Activated T-helper 2 cell treated with anti-CD3 and anti-CD28 coated beads, Interferon-gamma antibody, Interleukin-2, Interleukin-4, amounts not matched to agents 10 μg/mL and 5 μg/mL and 100 μg/mL, durations not matched to agents 14 hours and 24 hours and 36 hours (primary cell): Measurements from ENCODE around the gene BCAS3. TPM values are rescaled to one million over a fixed set of nuclear protein-coding genes. Genes with fewer than 3 reads are reported as not detected.
"Not testable (repeated sequence)": the region's sequence is repeated elsewhere in the genome, so short reads cannot be mapped to it uniquely, and the experiment has no call there.

Source experiments
- DNase-seq: peaks from one replicate; pipeline ENCODE4 v3.0.0; 2021; ENCODE audit warnings: low spot score
- H3K27ac Mint-ChIP-seq: one replicate; pipeline ENCODE4 v1.8.0; 2021; ENCODE audit warnings: mixed read lengths
- H3K27me3 Mint-ChIP-seq: one replicate; pipeline ENCODE4 v1.8.0; 2021; ENCODE audit warnings: low read depth, mixed read lengths
- H3K36me3 Mint-ChIP-seq: one replicate; pipeline ENCODE4 v1.8.0; 2021; ENCODE audit warnings: low read depth, mixed read lengths
- H3K4me1 Mint-ChIP-seq: one replicate; pipeline ENCODE4 v1.8.0; 2021; ENCODE audit warnings: low read depth, mixed read lengths
- H3K4me3 Mint-ChIP-seq: one replicate; pipeline ENCODE4 v1.8.0; 2021; ENCODE audit warnings: low read depth, mild to moderate bottlenecking, moderate library complexity, mixed read lengths
- H3K9me3 Mint-ChIP-seq: one replicate; pipeline ENCODE4 v1.8.0; 2021; ENCODE audit warnings: mixed read lengths
- intact Hi-C: fragments of 100-400 bp; cut with micrococcal nuclease; formaldehyde crosslinking; loops from one replicate; pipeline ENCODE4 v1.15.1; 2023
- total RNA-seq: library from RNA; stranded (reverse); gene quantifications from 2 replicates; pipeline ENCODE4 v1.2.3, GENCODE V29; 2022

Gene BCAS3
- total RNA-seq, 1 donor from 2014 or later, result 10.7 TPM

DNA sequence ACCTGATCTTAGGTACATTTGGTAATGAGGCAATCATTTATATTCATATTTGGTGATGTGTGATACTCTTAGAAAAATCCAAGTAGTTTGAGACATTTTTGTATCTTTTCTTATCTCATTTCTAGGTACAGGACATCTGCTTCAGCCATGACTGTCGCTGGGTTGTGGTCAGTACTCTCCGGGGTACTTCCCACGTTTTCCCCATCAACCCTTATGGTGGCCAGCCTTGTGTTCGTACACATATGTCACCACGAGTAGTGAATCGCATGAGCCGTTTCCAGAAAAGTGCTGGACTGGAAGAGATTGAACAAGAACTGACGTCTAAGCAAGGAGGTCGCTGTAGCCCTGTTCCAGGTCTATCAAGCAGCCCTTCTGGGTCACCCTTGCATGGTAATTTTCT is 312.2 kb downstream of the BCAS3 start:
- Mint-ChIP-seq H3K27me3 (peaks cover 17% of the 10 kb centered on the region), H3K27ac (no peak overlapping the region), H3K4me3 (no peak overlapping the region), H3K4me1 (no peaks in the 10 kb centered on the region), H3K9me3 (no peaks in the 10 kb centered on the region), H3K36me3 (no peaks in the 10 kb centered on the region)
- intact Hi-C loops, result no loop called here
- DNase-seq, result no peak

- intact Hi-C loops, result no loop called here
- Mint-ChIP-seq H3K4me3 (no peak overlapping the region), H3K36me3 (no peaks in the 10 kb centered on the region), H3K27me3 (peaks cover 11% of the 10 kb centered on the region), H3K27ac (no peak overlapping the region), H3K9me3 (no peaks in the 10 kb centered on the region), H3K4me1 (no peaks in the 10 kb centered on the region)
- no peak for DNase-seq
Observed at GRCh38 chr17:60993497-60993896, 315.8 kb downstream of the BCAS3 start.

DNA sequence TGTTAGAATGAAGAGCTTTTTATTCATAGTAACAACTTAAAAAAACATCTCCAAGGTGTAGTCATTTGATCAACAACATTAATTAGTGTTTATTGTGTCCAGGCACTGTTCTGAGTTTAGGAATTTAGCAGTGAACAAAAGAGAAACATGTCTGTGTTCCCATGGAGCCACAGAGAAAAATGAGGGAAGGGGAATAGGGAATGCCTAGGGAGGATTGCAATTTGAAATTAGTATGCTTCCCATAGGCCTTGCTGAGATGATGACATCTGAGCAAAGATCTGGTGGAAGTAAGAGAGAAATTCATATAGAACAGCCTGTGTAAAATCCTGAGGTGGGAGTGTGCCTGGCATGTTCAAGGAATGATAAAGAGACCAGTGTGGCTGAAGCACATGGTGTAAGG is 318.0 kb downstream of the BCAS3 start:
- intact Hi-C loops, result no loop called here
- no peaks in the 10 kb centered on the region for H3K36me3 Mint-ChIP-seq
- no peaks in the 10 kb centered on the region for H3K4me1 Mint-ChIP-seq
- no peak for DNase-seq
- no peaks in the 10 kb centered on the region for H3K9me3 Mint-ChIP-seq
- peaks cover 16% of the 10 kb centered on the region for H3K27me3 Mint-ChIP-seq
- H3K27ac Mint-ChIP-seq, result no peak overlapping the region
- no peak overlapping the region for H3K4me3 Mint-ChIP-seq

DNA sequence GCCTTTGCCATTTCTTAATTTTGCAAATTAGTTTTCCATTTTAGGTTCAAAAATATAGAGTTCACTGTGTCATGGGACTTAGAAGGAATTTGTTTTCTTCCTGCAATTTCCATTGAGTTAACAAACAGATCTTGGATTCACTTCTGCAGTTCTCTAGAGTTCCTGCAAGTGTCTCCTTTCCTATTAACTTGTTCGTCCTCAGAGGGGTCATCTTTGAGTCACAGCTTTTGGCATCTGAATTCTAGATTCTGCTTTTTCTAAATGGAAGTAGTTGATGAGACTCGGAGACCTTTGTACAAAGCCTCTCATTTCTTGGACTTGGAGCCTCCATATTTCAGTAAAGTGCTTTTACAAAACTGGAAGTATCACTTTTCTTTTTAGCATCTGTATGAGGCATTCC is 323.3 kb downstream of the BCAS3 start:
- Mint-ChIP-seq H3K4me1 (no peaks in the 10 kb centered on the region), H3K27me3 (peaks cover 11% of the 10 kb centered on the region), H3K9me3 (peaks cover 3% of the 10 kb centered on the region), H3K4me3 (no peak overlapping the region), H3K27ac (no peak overlapping the region), H3K36me3 (no peaks in the 10 kb centered on the region)
- no peak for DNase-seq
- intact Hi-C loops, result loop anchor here (10.0 kb wide), 1 partner anchor 354 kb away; no protein-coding TSS in a partner anchor

- H3K4me3 Mint-ChIP-seq, result no peak overlapping the region
- intact Hi-C loops, result loop anchor here (2.0 to 10.0 kb wide), 2 partner anchors 352 to 388 kb away; no protein-coding TSS in a partner anchor
- DNase-seq, result no peak
- H3K27me3 Mint-ChIP-seq, result peaks cover 11% of the 10 kb centered on the region
- H3K9me3 Mint-ChIP-seq, result peaks cover 3% of the 10 kb centered on the region
- no peak overlapping the region for H3K27ac Mint-ChIP-seq
- no peaks in the 10 kb centered on the region for H3K4me1 Mint-ChIP-seq
- H3K36me3 Mint-ChIP-seq, result no peaks in the 10 kb centered on the region
Observed at GRCh38 chr17:61002316-61002736, 324.7 kb downstream of the BCAS3 start.

DNA sequence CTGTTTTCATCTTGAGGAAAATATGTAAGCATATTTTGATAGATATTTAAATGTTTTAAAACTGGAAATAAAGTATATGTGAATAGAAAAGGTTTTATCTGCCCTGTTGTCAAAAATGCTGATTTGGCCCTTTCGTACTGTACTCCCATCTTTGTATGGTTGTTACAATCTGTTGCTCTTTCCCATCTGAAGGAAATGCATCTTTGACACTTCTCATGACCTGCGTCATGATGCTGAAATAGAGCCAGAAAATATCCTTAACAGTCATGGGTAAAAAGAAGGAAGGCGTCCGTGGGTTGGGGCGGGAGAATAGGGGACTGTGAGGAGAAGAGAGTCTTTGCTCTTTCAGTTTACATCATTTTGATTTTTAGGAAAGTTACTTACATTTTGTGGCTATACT is 327.7 kb downstream of the BCAS3 start:
- Mint-ChIP-seq H3K27ac (no peak overlapping the region), H3K9me3 (peaks cover 3% of the 10 kb centered on the region), H3K36me3 (no peaks in the 10 kb centered on the region), H3K4me1 (no peaks in the 10 kb centered on the region), H3K27me3 (no peaks in the 10 kb centered on the region), H3K4me3 (no peak overlapping the region)
- intact Hi-C loops, result loop anchor here (10.0 kb wide), 1 partner anchor 349 kb away; no protein-coding TSS in a partner anchor
- no peak for DNase-seq

DNA sequence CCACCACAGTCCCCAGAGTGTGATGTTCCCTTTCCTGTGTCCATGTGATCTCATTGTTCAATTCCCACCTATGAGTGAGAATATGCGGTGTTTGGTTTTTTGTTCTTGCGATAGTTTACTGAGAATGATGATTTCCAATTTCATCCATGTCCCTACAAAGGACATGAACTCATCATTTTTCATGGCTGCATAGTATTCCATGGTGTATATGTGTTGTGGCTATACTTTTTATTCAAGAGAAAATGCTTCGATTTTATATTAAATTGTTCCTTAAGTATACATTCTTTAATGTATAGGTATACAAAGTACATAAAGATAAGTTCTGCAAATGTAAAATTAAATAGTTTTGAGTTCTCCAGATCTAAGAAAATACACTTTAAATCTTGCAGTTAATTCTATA is 328.3 kb downstream of the BCAS3 start:
- not testable (repeated sequence) for H3K27ac Mint-ChIP-seq, H3K4me3 Mint-ChIP-seq, H3K27me3 Mint-ChIP-seq, H3K9me3 Mint-ChIP-seq, H3K4me1 Mint-ChIP-seq, H3K36me3 Mint-ChIP-seq, DNase-seq
- intact Hi-C loops, result loop anchor here (10.0 kb wide), 1 partner anchor 349 kb away; no protein-coding TSS in a partner anchor

GRCh38 chr17:61007980-61008379 is 330.3 kb downstream of the BCAS3 start:
- Mint-ChIP-seq H3K27ac (no peak overlapping the region), H3K9me3 (peaks cover 3% of the 10 kb centered on the region), H3K27me3 (no peaks in the 10 kb centered on the region), H3K36me3 (no peaks in the 10 kb centered on the region), H3K4me1 (peaks cover 7% of the 10 kb centered on the region), H3K4me3 (no peak overlapping the region)
- intact Hi-C loops, result loop anchor here (10.0 kb wide), 1 partner anchor 347 kb away; no protein-coding TSS in a partner anchor
- DNase-seq, result no peak

GRCh38 chr17:61009663-61010062 is 332.0 kb downstream of the BCAS3 start:
- Mint-ChIP-seq H3K4me1 (peaks cover 7% of the 10 kb centered on the region), H3K9me3 (peaks cover 3% of the 10 kb centered on the region), H3K27ac (no peak overlapping the region), H3K27me3 (no peaks in the 10 kb centered on the region), H3K36me3 (no peaks in the 10 kb centered on the region), H3K4me3 (no peak overlapping the region)
- intact Hi-C loops, result loop anchor here (10.0 kb wide), 2 partner anchors 135 to 345 kb away; no protein-coding TSS in a partner anchor
- no peak for DNase-seq

- H3K36me3 Mint-ChIP-seq, result no peaks in the 10 kb centered on the region
- H3K4me1 Mint-ChIP-seq, result peaks cover 7% of the 10 kb centered on the region
- H3K9me3 Mint-ChIP-seq, result no peaks in the 10 kb centered on the region
- H3K27ac Mint-ChIP-seq, result no peak overlapping the region
- H3K4me3 Mint-ChIP-seq, result no peak overlapping the region
- H3K27me3 Mint-ChIP-seq, result no peaks in the 10 kb centered on the region
- no peak for DNase-seq
- intact Hi-C loops, result loop anchor here (10.0 kb wide), 1 partner anchor 134 kb away; no protein-coding TSS in a partner anchor
Observed at GRCh38 chr17:61010661-61011170, 333.1 kb downstream of the BCAS3 start.

DNA sequence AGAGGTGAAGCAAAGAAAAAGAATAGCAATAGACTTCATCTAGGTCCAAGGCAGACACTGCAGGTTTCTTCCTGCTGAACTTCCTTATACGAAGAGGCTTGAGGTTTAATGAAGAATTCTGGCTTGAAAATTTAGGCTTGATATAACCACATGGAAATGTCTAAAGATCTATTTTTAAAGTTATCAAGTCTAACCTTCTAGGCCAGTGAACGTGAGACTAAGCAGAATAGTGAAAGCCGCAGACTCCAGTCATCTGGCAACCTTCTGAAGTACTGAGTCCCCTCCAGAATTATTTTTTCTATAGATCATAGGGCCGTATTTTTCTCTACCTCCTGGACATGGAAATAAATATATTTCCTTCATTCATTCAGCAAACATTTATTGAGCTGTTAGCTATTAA is 333.6 kb downstream of the BCAS3 start:
- peaks cover 7% of the 10 kb centered on the region for H3K4me1 Mint-ChIP-seq
- no peak overlapping the region for H3K4me3 Mint-ChIP-seq
- no peak overlapping the region for H3K27ac Mint-ChIP-seq
- intact Hi-C loops, result loop anchor here (10.0 kb wide), 1 partner anchor 134 kb away; no protein-coding TSS in a partner anchor
- no peak for DNase-seq
- no peaks in the 10 kb centered on the region for H3K27me3 Mint-ChIP-seq
- no peaks in the 10 kb centered on the region for H3K36me3 Mint-ChIP-seq
- no peaks in the 10 kb centered on the region for H3K9me3 Mint-ChIP-seq

DNA sequence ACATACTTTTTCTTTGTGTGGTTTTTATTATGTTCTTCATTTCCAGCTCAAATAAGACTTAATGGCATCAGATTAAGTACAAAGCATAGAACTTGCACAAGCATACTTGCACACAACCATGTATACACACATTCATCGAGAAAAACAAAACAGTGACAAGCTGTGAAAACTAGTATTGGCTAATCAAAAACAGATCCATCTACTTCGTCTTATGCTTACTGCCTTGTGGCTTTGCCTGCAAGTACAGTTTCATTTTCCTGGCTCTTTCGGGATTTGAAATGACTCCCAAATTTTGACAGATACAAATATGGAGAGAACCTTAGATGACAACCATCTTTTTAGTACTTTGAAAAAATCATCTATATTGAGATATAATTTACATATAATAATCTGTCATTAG is 338.3 kb downstream of the BCAS3 start:
- no peak overlapping the region for H3K27ac Mint-ChIP-seq
- intact Hi-C loops, result loop anchor here (10.0 kb wide), 1 partner anchor 129 kb away; no protein-coding TSS in a partner anchor
- no peaks in the 10 kb centered on the region for H3K27me3 Mint-ChIP-seq
- H3K9me3 Mint-ChIP-seq, result no peaks in the 10 kb centered on the region
- no peak overlapping the region for H3K4me3 Mint-ChIP-seq
- H3K36me3 Mint-ChIP-seq, result no peaks in the 10 kb centered on the region
- H3K4me1 Mint-ChIP-seq, result peaks cover 17% of the 10 kb centered on the region
- DNase-seq, result no peak

DNA sequence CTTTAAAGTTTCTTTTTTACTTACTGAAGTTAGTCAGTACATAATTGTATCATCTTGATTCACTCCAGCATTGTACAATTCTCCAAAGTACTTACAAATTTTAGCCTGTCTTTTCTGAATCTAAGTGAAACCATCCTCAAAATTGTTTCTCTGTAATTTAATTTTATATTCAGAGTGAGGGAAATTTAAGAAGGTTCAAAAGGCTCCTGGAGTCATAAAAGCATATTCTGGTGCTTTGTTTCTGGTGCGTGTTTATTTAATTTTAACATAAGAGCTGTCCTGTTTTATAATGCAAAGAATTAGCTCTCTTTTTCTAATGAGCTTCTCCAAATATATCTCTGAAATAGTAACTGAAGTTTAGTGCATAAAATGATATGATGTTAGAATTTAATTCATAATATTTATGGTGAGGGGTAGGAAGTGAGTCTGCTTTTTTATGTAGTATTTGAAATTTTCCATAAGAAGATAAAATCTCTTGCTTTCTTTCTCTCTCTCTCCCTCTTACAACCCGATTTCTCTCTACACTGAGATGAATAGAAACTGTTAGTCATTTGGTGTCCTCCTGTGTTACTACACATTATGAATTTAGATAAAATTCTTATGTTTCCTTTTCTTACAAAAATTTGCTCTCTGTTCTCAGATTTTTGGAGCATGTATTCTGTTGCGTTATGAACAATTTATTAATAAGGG is 339.8 kb downstream of the BCAS3 start:
- Mint-ChIP-seq H3K9me3 (no peaks in the 10 kb centered on the region), H3K4me1 (peaks cover 15% of the 10 kb centered on the region), H3K27ac (peak overlapping the region; percentile 42), H3K4me3 (no peak overlapping the region), H3K27me3 (no peaks in the 10 kb centered on the region), H3K36me3 (no peaks in the 10 kb centered on the region)
- intact Hi-C loops, result loop anchor here (10.0 kb wide), 1 partner anchor 127 kb away; no protein-coding TSS in a partner anchor
- no peak for DNase-seq
